GM12878 (cell line): ENCODE measurements around the gene PRPSAP1. TPM values are rescaled to one million over a fixed set of nuclear protein-coding genes. Genes with fewer than 3 reads are reported as not detected.
"Not testable (repeated sequence)": the region's sequence is repeated elsewhere in the genome, so short reads cannot be mapped to it uniquely, and the experiment has no call there.

ENCODE experiments used
- ATAC-seq: fragments of 200-7000 bp; cut with Tn5 transposase; 3 replicates; pipeline ENCODE4 v1.9.1; 2020; ENCODE audit warnings: mild to moderate bottlenecking, moderate library complexity
- BruUV-seq: library from RNA; stranded (reverse); fragments of 400-500 nt; replicated peaks from 2 replicates; lab custom pipeline; 2021; lab: Mats Ljungman, UMichigan
- CTCF ChIA-PET: fragments of 300-600 bp; sonication (Branson Sonifier 250); formaldehyde crosslinking; extraction: SDS; loops from one replicate; lab custom pipeline; 2021; ENCODE audit warnings: inconsistent platforms; lab: Yijun Ruan, JAX
- POLR2A ChIA-PET: fragments of 350-600 bp; formaldehyde crosslinking; extraction: SDS; loops from one replicate; lab custom pipeline; 2021; ENCODE audit warnings: inconsistent platforms; lab: Charles Lee
- RAD21 ChIA-PET: fragments of 300-600 bp; sonication (Branson Sonifier 250); formaldehyde crosslinking; loops from one replicate; lab custom pipeline; 2023; ENCODE audit warnings: antibody characterized with exemption; ENCODE audit not compliant: unreplicated experiment; lab: Charles Lee
- SMC1A ChIA-PET: fragments of 300-600 bp; sonication (Branson Sonifier 250); formaldehyde crosslinking; loops from one replicate; lab custom pipeline; 2023; ENCODE audit not compliant: unreplicated experiment, uncharacterized antibody; lab: Charles Lee
- DNase-seq: peaks from one replicate; pipeline ENCODE4 v3.0.0-alpha.2; 2011; ENCODE audit warnings: low read depth, low spot score
- FAIRE-seq: peaks from 3 replicates; lab custom pipeline; 2011; peaks lifted over from hg19 to GRCh38; lab: Jason Lieb, UNC
- H2AFZ ChIP-seq: 2 replicates; pipeline ENCODE4 v1.6.0; 2011; ENCODE audit warnings: low read depth, low read length, control low read depth; ENCODE audit not compliant: control insufficient read depth
- H3K27ac ChIP-seq: 2 replicates; pipeline ENCODE4 v1.5.1; 2011; ENCODE audit warnings: control low read depth; ENCODE audit not compliant: control insufficient read depth, insufficient read depth
- H3K27me3 ChIP-seq, 2 experiments: replicated peaks in 1 of 2; 2 replicates each; pipeline versions ENCODE4 v1.6.0 to v1.6.1; 2011; ENCODE audit warnings: low read length in 1 of 2; ENCODE audit not compliant: control insufficient read depth in 2 of 2, insufficient read depth in 2 of 2
- H3K36me3 ChIP-seq, 2 experiments: 2 replicates each; pipeline ENCODE4 v1.5.1; 2011; ENCODE audit warnings: low read length in 1 of 2; ENCODE audit not compliant: control insufficient read depth in 2 of 2, insufficient read depth in 2 of 2
- H3K4me1 ChIP-seq: 2 replicates; pipeline ENCODE4 v1.6.1; 2011; ENCODE audit warnings: mild to moderate bottlenecking, low read length, moderate library complexity, mixed read lengths; ENCODE audit not compliant: control insufficient read depth, insufficient read depth
- H3K4me2 ChIP-seq: 2 replicates; pipeline ENCODE4 v1.6.0; 2011; ENCODE audit warnings: control low read depth; ENCODE audit not compliant: control insufficient read depth, insufficient read depth
- H3K4me3 ChIP-seq: fragments of 200-600 bp; sonication (generic); 2 replicates; pipeline ENCODE4 v1.5.1; 2016
- H3K79me2 ChIP-seq: 2 replicates; pipeline ENCODE4 v1.6.0; 2011; ENCODE audit warnings: low read length; ENCODE audit not compliant: control insufficient read depth, insufficient read depth
- H3K9ac ChIP-seq: 2 replicates; pipeline ENCODE4 v1.8.0; 2011; ENCODE audit warnings: low read length, control low read depth, mixed read lengths; ENCODE audit not compliant: control insufficient read depth, insufficient read depth
- H3K9me3 ChIP-seq: replicated peaks from 3 replicates; pipeline ENCODE4 v1.5.1; 2011; ENCODE audit warnings: mild to moderate bottlenecking, low read length; ENCODE audit not compliant: control insufficient read depth, insufficient read depth
- H4K20me1 ChIP-seq: 2 replicates; pipeline ENCODE4 v1.6.0; 2011; ENCODE audit not compliant: control insufficient read depth, insufficient read depth
- CBFB ChIP-seq: IDR thresholded peaks from 2 replicates; pipeline ENCODE4 v1.6.1; 2016; ENCODE audit warnings: antibody characterized with exemption, low read depth
- CBX3 ChIP-seq: fragments of 200-600 bp; sonication (generic); IDR thresholded peaks from 2 replicates; pipeline ENCODE4 v1.6.1; 2016; ENCODE audit warnings: low read depth, borderline replicate concordance
- IKZF1 ChIP-seq: fragments of 450-650 bp; conservative IDR thresholded peaks from 2 replicates; pipeline ENCODE4 v1.6.1; 2017; ENCODE audit warnings: antibody characterized with exemption, mild to moderate bottlenecking
- IRF4 ChIP-seq: IDR thresholded peaks from 2 replicates; pipeline ENCODE4 v1.6.1; 2011; ENCODE audit warnings: low read depth, low read length
- TBL1XR1 ChIP-seq: IDR thresholded peaks from 2 replicates; pipeline ENCODE4 v1.6.1; 2012; ENCODE audit warnings: low read depth, low read length, improper control_type of control experiment
- WGBS: methylation state at CpG from one replicate; pipeline ENCODE4 v1.1.6; 2016; ENCODE audit warnings: low lambda C conversion rate; ENCODE audit not compliant: insufficient replicate concordance, insufficient coverage; ENCODE audit errors: missing lambda C conversion rate; 5-methylcytosine and 5-hydroxymethylcytosine counted together
- in situ Hi-C: fragments of 300-500 bp; cut with MboI; formaldehyde crosslinking; loops from 9 replicates; pipeline ENCODE4 v1.14.3; 2018; ENCODE audit warnings: mixed read lengths
- intact Hi-C: fragments of 100-400 bp; cut with micrococcal nuclease; formaldehyde crosslinking; loops from one replicate; pipeline ENCODE4 v1.14.2; 2022; ENCODE audit not compliant: unreplicated experiment
- polyA plus RNA-seq, 11 experiments: library from polyadenylated mRNA; depleted of rRNA in 4 of 11; unstranded in 6 of 11; stranded (reverse) in 5 of 11; fragments of >200 nt; fragmentation: Nextera tagmentation in 4 of 11; fragmentation: Illumina TruSeq in 1 of 11; extraction: Ambion mirVana in 4 of 11; extraction: Trizol in 1 of 11; gene quantifications; 1 replicate in 1 of 11; 2 replicates in 10 of 11; pipeline versions ENCODE4 v1.2.1 to v1.2.3, GENCODE V29; 2011 to 2016; ENCODE audit warnings: inconsistent platforms in 2 of 11, missing spikeins in 2 of 11, low read depth in 1 of 11
- total RNA-seq, 4 experiments: library from RNA; depleted of rRNA in 3 of 4; stranded (reverse); fragments of >200 nt in 3 of 4; fragmentation: Illumina TruSeq in 1 of 4; extraction: Trizol in 1 of 4; gene quantifications; 2 replicates each; pipeline versions ENCODE4 v1.2.1 to v1.2.3, GENCODE V29; 2013 to 2021

The PRPSAP1 gene
- total and polyA plus RNA-seq, 10 of the 15 experiments (the other 5 are each of a cell fraction or from before 2014, with no cell fraction given) = 15.8 to 84.2 (median 44.2) TPM

GRCh38 chr17:76307966-76308338 is 45.8 kb downstream of the PRPSAP1 start, which contains the start of gene QRICH2:
QRICH2 (minus strand) TSS chr17:76308276; CDS start chr17:76307998, 278 bp downstream.
- Histone ChIP-seq H3K27me3 (no peaks in the 10 kb centered on the region), H3K79me2 (no peaks in the 10 kb centered on the region), H3K36me3 (peaks cover 0 to 2% of the 10 kb centered on the region in 2 experiments; a peak in 2 of 4 replicates), H3K9ac (no peak within 1 kb of the TSS), H2AFZ (no peak within 1 kb of the TSS), H4K20me1 (no peaks in the 10 kb centered on the region), H3K4me3 (no peak within 1 kb of the TSS), H3K27ac (no peak within 1 kb of the TSS), H3K4me1 (no peaks in the 10 kb centered on the region), H3K4me2 (no peak within 1 kb of the TSS), H3K9me3 (no peaks in the 10 kb centered on the region)
- 99% methylated on average over 33 of the region's 44 CpGs for WGBS
- CTCF ChIA-PET = interaction anchor here (4.3 kb wide), 1 partner anchor 90 kb away, joined by 29 read pairs; no protein-coding TSS in a partner anchor
- in situ Hi-C loops (no loop called here), intact Hi-C loops (no loop called here)
- BruUV-seq = no TSS peak
- TF ChIP-seq IKZF1 = no peak
- no peak for TF ChIP-seq IRF4
- no peak for TF ChIP-seq CBFB
- FAIRE-seq (no peak), DNase-seq (no peak), ATAC-seq (no peak)
- SMC1A ChIA-PET = interaction anchor here (2.3 kb wide), 1 partner anchor 150 kb away, joined by 5 read pairs; no protein-coding TSS in a partner anchor
- RAD21 ChIA-PET = no interaction called here
- POLR2A ChIA-PET = no interaction called here

- in situ Hi-C loops = no loop called here
- no peak for DNase-seq
- no peak overlapping the region for H3K4me2 ChIP-seq
- no peak for TF ChIP-seq CBX3
- TF ChIP-seq TBL1XR1 = no peak
- TF ChIP-seq, all 136 proteins: peak for 0
- no peaks in the 10 kb centered on the region for H3K79me2 ChIP-seq
- SMC1A ChIA-PET = interaction anchor here (2.3 kb wide), 1 partner anchor 151 kb away, joined by 5 read pairs; no protein-coding TSS in a partner anchor
- no peak overlapping the region for H2AFZ ChIP-seq
- CTCF ChIA-PET = interaction anchor here (4.3 to 10.4 kb wide), 2 partner anchors 90 to 91 kb away, joined by 29 to 135 read pairs; no protein-coding TSS in a partner anchor
- BruUV-seq = no TSS peak
- RAD21 ChIA-PET = no interaction called here
- POLR2A ChIA-PET = no interaction called here
- FAIRE-seq (no peak), ATAC-seq (no peak)
- no peaks in the 10 kb centered on the region for H3K9me3 ChIP-seq
- intact Hi-C loops = no loop called here
- no peak overlapping the region for H3K27ac ChIP-seq
- no peaks in the 10 kb centered on the region for H3K27me3 ChIP-seq
- H3K9ac ChIP-seq = no peak overlapping the region
- H4K20me1 ChIP-seq = no peaks in the 10 kb centered on the region
- no peaks in the 10 kb centered on the region for H3K4me1 ChIP-seq
- 96% methylated on average over 55 of the region's 58 CpGs for WGBS
- no peak overlapping the region for H3K4me3 ChIP-seq
- H3K36me3 ChIP-seq = no peaks in the 10 kb centered on the region; a peak in 1 of 4 replicates
These were observed 46.3 kb downstream of the PRPSAP1 start for GRCh38 chr17:76307299-76307965.

GRCh38 chr17:76305135-76305454 is 48.6 kb downstream of the PRPSAP1 start:
- ATAC-seq, FAIRE-seq, H3K27ac ChIP-seq, DNase-seq, intact Hi-C loops, POLR2A ChIA-PET, in situ Hi-C loops, H3K79me2 ChIP-seq, H3K4me1 ChIP-seq, H2AFZ ChIP-seq, H3K27me3 ChIP-seq, H3K4me2 ChIP-seq, H3K4me3 ChIP-seq, H3K9ac ChIP-seq, H3K9me3 ChIP-seq, H3K36me3 ChIP-seq, BruUV-seq, H4K20me1 ChIP-seq: not testable (repeated sequence)
- CTCF ChIA-PET = interaction anchor here (0.7 to 10.4 kb wide), 5 partner anchors 81 to 153 kb away, joined by 3 to 135 read pairs (median 15); partner anchors contain the start of gene SPHK1
- WGBS = 74% methylated on average over 3 of the region's 3 CpGs
- SMC1A ChIA-PET = interaction anchor here (0.7 to 4.7 kb wide), 4 partner anchors 80 to 203 kb away, joined by 3 to 31 read pairs (median 10); partner anchors contain the start of gene SPHK1
- RAD21 ChIA-PET = interaction anchor here (0.7 to 3.7 kb wide), 4 partner anchors 30 to 155 kb away, joined by 3 to 37 read pairs (median 4); no protein-coding TSS in a partner anchor
